ENCODE data around the gene BRD2. TPM values are rescaled to one million over a fixed set of nuclear protein-coding genes. Genes with fewer than 3 reads are reported as not detected.

BRD2 gene
- total and polyA plus RNA-seq, 9 of the 15 experiments (the other 6 are each of a cell fraction or from before 2014, with no cell fraction given) = 19.0 to 252 (median 181) TPM

GRCh38 chr6:32977953-32978324 lies 9.5 kb downstream of the BRD2 start:
- no peak for FAIRE-seq
- no TSS peak for BruUV-seq (replicated peaks)
- peaks cover 76% of the 10 kb centered on the region for H4K20me1 ChIP-seq (replicated peaks; ENCODE audit: control insufficient read depth, insufficient read depth, low read length)
- no peak overlapping the region for H2AFZ ChIP-seq (ENCODE audit: low read depth, low read length)
- peaks cover 93% of the 10 kb centered on the region for H3K36me3 ChIP-seq (ENCODE audit: control insufficient read depth, insufficient read depth, low read length)
- intact Hi-C loops (cut with micrococcal nuclease) (no loop called here), in situ Hi-C loops (cut with MboI) (no loop called here)
- H3K27me3 ChIP-seq (ENCODE audit: control insufficient read depth in 2 of 2, insufficient read depth in 2 of 2, low read length in 2 of 2) = no peaks in the 10 kb centered on the region
- POLR2A ChIA-PET = interaction anchor here (0.6 to 13.4 kb wide), 5 partner anchors 7 to 853 kb away, joined by 3 to 384 read pairs (median 4); partner anchors contain the start of gene HLA-DMA
- H3K9me3 ChIP-seq (replicated peaks; ENCODE audit: control insufficient read depth, insufficient read depth, low read depth, low read length) = no peaks in the 10 kb centered on the region
- H3K4me2 ChIP-seq (ENCODE audit: insufficient read depth, low read length) = no peak overlapping the region
- ATAC-seq = no peak
- H3K9me1 ChIP-seq (ENCODE audit: control insufficient read depth, insufficient read depth, low read length) = peaks cover 22% of the 10 kb centered on the region
- H3K79me2 ChIP-seq (ENCODE audit: control insufficient read depth, insufficient read depth, low read length) = peaks cover 59% of the 10 kb centered on the region
- H3K4me3 ChIP-seq = no peak overlapping the region
- CTCF ChIA-PET (ENCODE audit: low intra/inter-chr PET ratio) = no interaction called here
- H3K27ac ChIP-seq (ENCODE audit: extremely low read depth, low read depth, low read length) = no peak overlapping the region
- 0 out of 2 replicates have a peak, but pooled peaks have one; percentile 5 for TF ChIP-seq POLR2AphosphoS5 (IDR thresholded peaks at IDR 0.05; ENCODE audit: control insufficient read depth, insufficient read depth, low read depth, low read length)
- TF ChIP-seq RBFOX2 (IDR thresholded peaks at IDR 0.05; ENCODE audit: low read depth, low read length) = peak; percentile 30; the same call in 1 of the 2 replicates
- TF ChIP-seq ZBTB8A (IDR thresholded peaks at IDR 0.05; ENCODE audit: partially characterized antibody) = no peak
- DNase-seq (ENCODE audit: extremely low read depth in 1 of 4, low spot score in 3 of 4) = no peak
- H3K4me1 ChIP-seq (replicated peaks in 1 of 2; ENCODE audit: control insufficient read depth in 2 of 2, insufficient read depth in 2 of 2, low read length in 2 of 2) = peaks cover 5 to 12% of the 10 kb centered on the region in 2 experiments; a peak in 4 of 5 replicates
- H3K9ac ChIP-seq (ENCODE audit: insufficient read depth in 1 of 2, low read depth in 2 of 2, low read length in 2 of 2) = no peak overlapping the region
- WGBS (ENCODE audit: insufficient coverage, low coverage, missing lambda C conversion rate) = 98% methylated on average over 6 of the region's 7 CpGs

DNA sequence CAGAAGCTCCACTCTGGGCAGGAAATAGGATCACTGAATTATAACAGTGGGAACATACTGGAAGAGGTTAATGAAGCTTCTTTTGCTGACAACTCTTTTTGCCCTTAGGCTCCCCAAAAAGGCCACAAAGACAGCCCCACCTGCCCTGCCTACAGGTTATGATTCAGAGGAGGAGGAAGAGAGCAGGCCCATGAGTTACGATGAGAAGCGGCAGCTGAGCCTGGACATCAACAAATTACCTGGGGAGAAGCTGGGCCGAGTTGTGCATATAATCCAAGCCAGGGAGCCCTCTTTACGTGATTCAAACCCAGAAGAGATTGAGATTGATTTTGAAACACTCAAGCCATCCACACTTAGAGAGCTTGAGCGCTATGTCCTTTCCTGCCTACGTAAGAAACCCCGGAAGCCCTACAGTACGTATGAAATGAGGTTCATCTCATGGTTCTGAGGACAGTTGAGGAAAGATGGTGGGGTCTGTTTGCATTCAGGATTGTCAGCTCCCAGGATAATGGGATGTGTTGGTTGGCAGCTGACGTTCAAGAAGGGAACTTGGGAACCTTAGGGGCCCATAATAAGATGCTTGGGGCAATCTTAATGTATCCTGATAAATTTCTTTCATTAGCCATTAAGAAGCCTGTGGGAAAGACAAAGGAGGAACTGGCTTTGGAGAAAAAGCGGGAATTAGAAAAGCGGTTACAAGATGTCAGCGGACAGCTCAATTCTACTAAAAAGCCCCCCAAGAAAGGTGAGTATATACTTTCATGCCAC lies 11.5 kb downstream of the BRD2 start:
- ATAC-seq (no peak), DNase-seq (ENCODE audit: extremely low read depth in 1 of 4, low spot score in 3 of 4) (no peak), FAIRE-seq (no peak)
- H3K27ac ChIP-seq (ENCODE audit: extremely low read depth, low read depth, low read length) = no peak overlapping the region
- no peak overlapping the region for H3K4me2 ChIP-seq (ENCODE audit: insufficient read depth, low read length)
- H3K27me3 ChIP-seq (ENCODE audit: control insufficient read depth in 2 of 2, insufficient read depth in 2 of 2, low read length in 2 of 2) = no peaks in the 10 kb centered on the region
- H4K20me1 ChIP-seq (replicated peaks; ENCODE audit: control insufficient read depth, insufficient read depth, low read length) = peaks cover 70% of the 10 kb centered on the region
- CTCF ChIA-PET (ENCODE audit: low intra/inter-chr PET ratio) = no interaction called here
- H3K79me2 ChIP-seq (ENCODE audit: control insufficient read depth, insufficient read depth, low read length) = peaks cover 39% of the 10 kb centered on the region
- H3K4me1 ChIP-seq (replicated peaks in 1 of 2; ENCODE audit: control insufficient read depth in 2 of 2, insufficient read depth in 2 of 2, low read length in 2 of 2) = peaks cover 5 to 16% of the 10 kb centered on the region in 2 experiments; a peak in 3 of 5 replicates
- peaks cover 17% of the 10 kb centered on the region for H3K9me1 ChIP-seq (ENCODE audit: control insufficient read depth, insufficient read depth, low read length)
- WGBS (ENCODE audit: insufficient coverage, low coverage, missing lambda C conversion rate) = 94% methylated on average over 12 of the region's 12 CpGs
- peaks cover 73% of the 10 kb centered on the region for H3K36me3 ChIP-seq (ENCODE audit: control insufficient read depth, insufficient read depth, low read length)
- H3K9ac ChIP-seq (ENCODE audit: insufficient read depth in 1 of 2, low read depth in 2 of 2, low read length in 2 of 2) = no peak overlapping the region
- intact Hi-C loops (cut with micrococcal nuclease) = no loop called here
- no TSS peak for BruUV-seq (replicated peaks)
- H2AFZ ChIP-seq (ENCODE audit: low read depth, low read length) = no peak overlapping the region
- H3K9me3 ChIP-seq (replicated peaks; ENCODE audit: control insufficient read depth, insufficient read depth, low read depth, low read length) = no peaks in the 10 kb centered on the region
- POLR2A ChIA-PET = interaction anchor here (0.6 to 12.5 kb wide), 17 partner anchors 8 to 424 kb away, joined by 3 to 384 read pairs (median 4); partner anchors contain the start of genes BRD2, HLA-DMA and TAP2
- in situ Hi-C loops (cut with MboI) = loop anchor here (10.0 kb wide), 1 partner anchor 45 kb away; no protein-coding TSS in a partner anchor
- H3K4me3 ChIP-seq = no peak overlapping the region
- no peak for TF ChIP-seq ZNF75A (CRISPR knock-in tag; IDR thresholded peaks at IDR 0.05)
- TF ChIP-seq RNF2 (IDR thresholded peaks at IDR 0.05) = no peak
- TF ChIP-seq, protein P1, sequence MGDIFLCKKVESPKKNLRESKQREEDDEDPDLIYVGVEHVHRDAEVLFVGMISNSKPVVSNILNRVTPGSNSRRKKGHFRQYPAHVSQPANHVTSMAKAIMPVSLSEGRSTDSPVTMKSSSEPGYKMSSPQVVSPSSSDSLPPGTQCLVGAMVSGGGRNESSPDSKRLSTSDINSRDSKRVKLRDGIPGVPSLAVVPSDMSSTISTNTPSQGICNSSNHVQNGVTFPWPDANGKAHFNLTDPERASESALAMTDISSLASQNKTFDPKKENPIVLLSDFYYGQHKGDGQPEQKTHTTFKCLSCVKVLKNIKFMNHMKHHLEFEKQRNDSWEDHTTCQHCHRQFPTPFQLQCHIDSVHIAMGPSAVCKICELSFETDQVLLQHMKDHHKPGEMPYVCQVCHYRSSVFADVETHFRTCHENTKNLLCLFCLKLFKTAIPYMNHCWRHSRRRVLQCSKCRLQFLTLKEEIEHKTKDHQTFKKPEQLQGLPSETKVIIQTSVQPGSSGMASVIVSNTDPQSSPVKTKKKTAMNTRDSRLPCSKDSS (IDR thresholded peaks at IDR 0.05; ENCODE audit: low read depth, partially characterized antibody) = no peak
- TF ChIP-seq ZBTB17 (CRISPR knock-in tag; IDR thresholded peaks at IDR 0.05) = no peak
- TF ChIP-seq EWSR1 (IDR thresholded peaks at IDR 0.05; ENCODE audit: borderline replicate concordance, low read depth, partially characterized antibody) = no peak
- no peak for TF ChIP-seq RB1 (IDR thresholded peaks at IDR 0.05; ENCODE audit: low read depth)
- TF ChIP-seq RBM22 (IDR thresholded peaks at IDR 0.05; ENCODE audit: low read depth, low read length, poor library complexity, severe bottlenecking) = peak; percentile 45
- TF ChIP-seq CREB1 (IDR thresholded peaks at IDR 0.05) = no peak
- 0 out of 2 replicates have a peak, but pooled peaks have one; percentile 33 for TF ChIP-seq CREB1 (CRISPR knock-in tag; IDR thresholded peaks at IDR 0.05)
- no peak for TF ChIP-seq GTF2E2 (tag; IDR thresholded peaks at IDR 0.05)
- no peak for TF ChIP-seq PHB2 (IDR thresholded peaks at IDR 0.05; ENCODE audit: low read depth)

All from K562 (cell line).